Effector CD8-positive, alpha-beta T cell (primary cell): Measurements from ENCODE around the gene TLK2.

Source experiments
- DNase-seq: peaks from one replicate; lab custom pipeline; 2025; lab: John Stamatoyannopoulos, UW

The TLK2 gene

DNA sequence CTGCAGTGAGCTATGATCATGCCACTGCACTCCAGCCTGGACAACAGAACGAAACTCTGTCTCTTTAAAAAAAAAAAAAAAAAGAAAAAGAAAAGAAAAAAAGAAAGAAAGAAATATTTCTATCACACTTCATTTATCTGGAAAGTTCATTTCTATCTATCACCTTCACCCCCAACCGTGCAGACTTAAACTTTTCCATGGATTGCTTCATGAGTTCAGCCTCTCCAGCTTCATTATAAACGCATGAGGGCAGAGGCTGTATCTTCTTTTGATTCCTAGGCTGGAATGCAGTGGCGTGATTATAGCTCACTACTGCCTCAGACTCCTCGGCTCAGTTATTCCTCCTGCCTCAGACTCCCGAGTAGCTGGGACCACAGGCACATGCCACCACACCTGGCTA, 177.0 kb downstream of the TLK2 start:
- no peak for DNase-seq

DNA sequence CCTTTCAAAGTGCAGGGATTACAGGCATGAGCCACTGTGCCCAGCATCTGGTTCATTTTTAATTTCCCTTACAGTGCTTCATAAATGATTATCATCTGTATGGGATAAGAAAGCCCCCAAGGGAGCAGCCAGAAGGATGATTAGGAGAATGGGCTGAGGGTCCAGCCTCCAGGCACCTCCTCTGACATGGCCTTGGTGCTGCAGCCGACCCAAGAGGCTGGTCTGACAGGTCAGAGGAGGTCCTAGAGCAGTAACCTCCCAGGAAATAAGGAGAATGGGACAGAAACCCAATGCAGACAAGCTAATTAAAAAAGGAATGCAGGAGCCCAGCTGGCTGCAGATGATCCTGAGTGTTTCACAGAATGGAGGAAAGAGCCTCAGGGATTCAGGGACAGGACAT, 177.8 kb downstream of the TLK2 start:
- DNase-seq = no peak

DNA sequence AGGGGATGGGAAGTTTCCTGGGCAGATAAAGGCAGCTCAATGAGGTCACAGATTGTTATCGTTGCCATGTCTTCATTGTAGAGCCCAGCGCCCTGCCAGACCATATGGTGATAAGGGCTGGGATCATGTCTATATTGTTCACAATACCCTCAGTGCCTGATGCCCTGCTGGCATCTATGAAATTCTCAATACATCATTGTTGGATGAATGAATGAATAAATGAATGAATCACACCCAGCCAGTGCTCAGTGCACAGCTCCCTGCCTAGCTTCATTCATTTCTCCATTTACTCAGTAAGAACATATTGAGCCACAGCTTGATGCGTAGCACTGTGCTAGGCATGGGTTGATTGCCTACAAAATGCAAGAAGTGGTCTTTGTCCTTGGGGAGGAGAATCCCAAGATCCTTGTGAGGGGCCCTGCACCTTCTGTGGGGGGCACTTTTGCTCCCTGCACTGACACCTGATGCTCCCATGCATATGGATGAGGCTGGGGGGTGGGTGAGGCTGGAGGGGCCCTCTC, 178.6 kb downstream of the TLK2 start:
- DNase-seq = no peak

DNA sequence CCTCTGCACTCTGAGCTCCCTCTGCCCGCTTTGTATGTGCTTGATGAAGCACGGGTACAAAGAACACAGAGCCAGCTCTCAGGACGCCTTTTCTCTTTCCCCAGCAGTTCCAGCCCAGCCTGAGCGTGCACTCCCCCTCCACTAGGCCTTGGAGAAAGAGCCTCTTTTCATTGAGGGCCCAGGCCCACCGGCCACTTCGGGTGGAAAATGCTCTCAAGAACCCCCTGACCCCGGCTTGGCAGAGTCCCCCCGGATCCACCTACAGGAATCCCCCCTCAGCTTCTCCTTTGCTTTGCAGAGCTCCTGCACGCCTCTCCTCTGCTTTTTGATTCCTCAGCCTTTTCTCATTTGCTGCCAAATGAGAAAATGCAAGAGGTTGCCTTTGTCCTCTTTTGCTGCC, 179.1 kb downstream of the TLK2 start:
- no peak for DNase-seq

DNA sequence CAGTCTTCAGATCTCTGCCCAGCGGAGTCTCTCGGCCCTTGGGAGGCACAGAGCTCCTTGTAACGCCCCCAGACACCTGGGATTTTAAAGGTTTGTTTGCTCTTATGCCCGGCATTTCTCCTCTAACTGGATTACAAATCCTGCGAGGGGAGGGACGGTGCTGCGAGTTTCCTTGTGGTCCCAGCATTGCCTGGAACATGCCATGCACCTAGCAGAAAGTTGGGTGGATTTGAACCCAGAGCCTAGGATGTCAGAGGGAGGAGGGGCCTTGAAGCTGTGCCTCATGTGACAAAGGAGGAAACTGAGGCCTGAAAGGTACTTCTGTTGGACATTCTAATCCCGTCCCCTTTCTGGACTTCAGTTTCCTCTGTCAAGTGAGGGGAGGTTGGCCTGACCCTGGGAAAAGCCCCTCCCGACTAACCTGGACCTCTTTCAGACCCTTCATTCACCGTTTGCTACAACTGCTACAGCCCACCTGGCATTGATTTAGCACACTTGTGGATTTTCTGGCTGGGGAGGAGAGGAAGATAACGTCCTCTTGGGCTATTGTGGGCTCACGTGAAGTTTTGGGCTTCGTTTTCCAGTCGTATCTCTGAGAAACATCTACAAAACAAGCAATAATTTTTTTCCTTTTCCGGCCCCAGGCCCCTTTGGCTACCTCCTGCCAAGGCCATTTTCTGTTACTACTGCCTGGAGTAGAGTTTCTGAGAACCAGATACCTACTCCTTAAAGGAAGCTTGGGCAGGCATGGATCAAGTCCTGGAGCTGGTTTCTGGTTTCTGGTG, 179.7 kb downstream of the TLK2 start:
- no peak for DNase-seq

DNA sequence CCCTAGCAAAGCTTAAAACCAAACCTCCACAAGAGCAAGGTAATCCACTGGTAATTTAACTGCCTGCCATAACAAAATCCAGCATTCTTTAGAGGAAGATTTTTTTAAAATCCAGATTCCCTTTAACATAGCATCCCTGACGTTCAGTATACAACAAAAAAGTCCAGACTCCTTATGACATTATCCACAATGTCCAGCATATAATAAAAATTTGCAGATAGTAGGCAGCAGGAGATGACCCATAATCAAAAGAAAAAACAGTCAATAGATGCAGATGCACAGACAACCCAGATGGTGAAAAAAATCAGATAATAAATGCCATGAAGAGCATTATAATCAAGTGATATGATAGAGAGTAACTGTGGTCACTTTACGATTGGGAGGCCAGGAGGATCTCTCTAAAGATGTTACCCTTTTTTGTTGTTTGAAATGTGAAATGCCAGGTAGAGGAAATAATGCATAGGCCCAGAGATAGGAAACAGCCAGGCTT, 182.0 kb downstream of the TLK2 start:
- DNase-seq = no peak

GRCh38 chr17:62661337-62661736, 182.7 kb downstream of the TLK2 start:
- no peak for DNase-seq

- no peak for DNase-seq
Measured at GRCh38 chr17:62662855-62663254, 184.2 kb downstream of the TLK2 start.
